Keratinocyte (primary cell): ENCODE measurements around the gene MPO.

Experiments used
- EZH2 ChIP-seq: IDR thresholded peaks from one replicate; pipeline ENCODE4 v1.6.1; 2012; ENCODE audit warnings: inconsistent platforms, mild to moderate bottlenecking, low read length, moderate library complexity
- TF ChIP-seq, protein P1 (sequence below), 3 experiments: IDR thresholded peaks in 1 of 3; conservative IDR thresholded peaks in 1 of 3; optimal IDR thresholded peaks in 1 of 3; 2 replicates in 2 of 3; 3 replicates in 1 of 3; pipeline versions ENCODE3 to v1.5.1; 2011; ENCODE audit warnings: low read length in 3 of 3, mild to moderate bottlenecking in 3 of 3, moderate library complexity in 2 of 3, control low read depth in 1 of 3, inconsistent platforms in 1 of 3; ENCODE audit not compliant: insufficient read depth in 2 of 3; ENCODE audit errors: extremely low read depth in 1 of 3

DNA sequence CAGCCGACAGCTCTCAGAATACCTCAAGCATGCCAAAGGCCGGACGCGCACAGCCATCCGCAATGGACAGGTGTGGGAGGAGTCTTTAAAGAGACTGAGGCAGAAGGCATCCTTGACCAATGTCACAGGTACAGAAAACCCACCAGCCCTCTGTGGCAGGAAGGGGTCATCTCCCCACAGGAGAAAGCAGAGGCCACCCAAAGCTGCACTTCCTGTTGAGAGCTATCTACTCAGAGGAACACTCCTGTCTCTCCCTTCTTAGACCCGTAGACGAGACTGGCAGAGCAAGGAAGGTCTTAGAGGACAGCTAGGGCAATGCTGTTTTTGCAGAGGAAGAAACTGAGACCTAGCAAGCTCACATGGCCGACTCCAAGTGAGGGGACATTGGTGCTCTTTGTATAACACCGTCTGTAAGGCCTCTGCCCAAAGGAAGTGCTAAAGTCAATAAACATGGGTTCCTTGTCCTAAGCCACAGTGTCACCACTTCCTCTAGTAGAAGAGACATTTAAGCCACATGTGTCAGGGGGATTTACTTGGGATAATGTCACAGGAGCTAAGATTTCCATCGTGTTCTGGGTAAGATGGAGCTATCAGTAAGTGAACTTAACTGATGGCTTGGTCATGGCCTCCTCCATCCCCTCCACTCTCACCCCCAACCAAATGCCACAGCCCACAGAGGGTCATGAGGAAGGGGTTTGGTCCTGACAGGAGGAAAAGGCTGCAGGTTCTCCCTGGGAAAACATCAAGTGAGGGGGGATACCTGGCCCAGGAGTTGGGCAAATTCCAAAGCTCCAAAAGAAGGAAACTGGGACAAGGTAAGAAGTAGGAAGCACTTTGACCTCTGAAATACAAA lies 33.0 kb downstream of the MPO start:
- TF ChIP-seq, protein P1, sequence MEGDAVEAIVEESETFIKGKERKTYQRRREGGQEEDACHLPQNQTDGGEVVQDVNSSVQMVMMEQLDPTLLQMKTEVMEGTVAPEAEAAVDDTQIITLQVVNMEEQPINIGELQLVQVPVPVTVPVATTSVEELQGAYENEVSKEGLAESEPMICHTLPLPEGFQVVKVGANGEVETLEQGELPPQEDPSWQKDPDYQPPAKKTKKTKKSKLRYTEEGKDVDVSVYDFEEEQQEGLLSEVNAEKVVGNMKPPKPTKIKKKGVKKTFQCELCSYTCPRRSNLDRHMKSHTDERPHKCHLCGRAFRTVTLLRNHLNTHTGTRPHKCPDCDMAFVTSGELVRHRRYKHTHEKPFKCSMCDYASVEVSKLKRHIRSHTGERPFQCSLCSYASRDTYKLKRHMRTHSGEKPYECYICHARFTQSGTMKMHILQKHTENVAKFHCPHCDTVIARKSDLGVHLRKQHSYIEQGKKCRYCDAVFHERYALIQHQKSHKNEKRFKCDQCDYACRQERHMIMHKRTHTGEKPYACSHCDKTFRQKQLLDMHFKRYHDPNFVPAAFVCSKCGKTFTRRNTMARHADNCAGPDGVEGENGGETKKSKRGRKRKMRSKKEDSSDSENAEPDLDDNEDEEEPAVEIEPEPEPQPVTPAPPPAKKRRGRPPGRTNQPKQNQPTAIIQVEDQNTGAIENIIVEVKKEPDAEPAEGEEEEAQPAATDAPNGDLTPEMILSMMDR (optimal IDR thresholded peaks at IDR 0.05 in 1 of 3, IDR thresholded peaks at IDR 0.05 in 1 of 3, conservative IDR thresholded peaks at IDR 0.05 in 1 of 3; ENCODE audit: extremely low read depth in 1 of 3, insufficient read depth in 2 of 3, low read length in 3 of 3): no peak
- TF ChIP-seq EZH2: no peak
